Keratinocyte (primary cell): ENCODE data around the gene ATP6V1E1. TPM values are rescaled to one million over a fixed set of nuclear protein-coding genes. Genes with fewer than 3 reads are reported as not detected.

ENCODE experiments used
- DNase-seq: peaks from one replicate; pipeline ENCODE4 v3.0.0-alpha.2; 2011; ENCODE audit warnings: low read depth, missing footprints, low spot score
- FAIRE-seq: peaks from 2 replicates; lab custom pipeline; 2011; peaks lifted over from hg19 to GRCh38; lab: Jason Lieb, UNC
- H2AFZ ChIP-seq: 2 replicates; pipeline ENCODE4 v1.6.0; 2012; ENCODE audit warnings: low read length, control low read depth, inconsistent platforms; ENCODE audit not compliant: control insufficient read depth
- H3K27ac ChIP-seq: 2 replicates; pipeline ENCODE4 v1.5.1; 2011; ENCODE audit warnings: low read length; ENCODE audit not compliant: control insufficient read depth, insufficient read depth
- H3K27me3 ChIP-seq: 3 replicates; pipeline ENCODE4 v1.6.0; 2011; ENCODE audit warnings: low read length; ENCODE audit not compliant: control insufficient read depth, insufficient read depth; ENCODE audit errors: extremely low read depth
- H3K36me3 ChIP-seq, 2 experiments: 2 replicates in 1 of 2; 3 replicates in 1 of 2; pipeline ENCODE4 v1.5.1; 2011; ENCODE audit warnings: low read length in 2 of 2, mild to moderate bottlenecking in 1 of 2; ENCODE audit not compliant: control insufficient read depth in 2 of 2, insufficient read depth in 2 of 2; ENCODE audit errors: extremely low read depth in 1 of 2
- H3K4me1 ChIP-seq: 3 replicates; pipeline ENCODE4 v1.5.1; 2011; ENCODE audit warnings: low read length; ENCODE audit not compliant: control insufficient read depth, insufficient read depth; ENCODE audit errors: extremely low read depth
- H3K4me2 ChIP-seq: 3 replicates; pipeline ENCODE4 v1.6.0; 2011; ENCODE audit warnings: low read depth, low read length; ENCODE audit not compliant: control insufficient read depth, insufficient read depth; ENCODE audit errors: extremely low read depth
- H3K4me3 ChIP-seq, 3 experiments: fragments of 200-600 bp in 1 of 3; sonication (generic) in 1 of 3; 2 replicates in 2 of 3; 3 replicates in 1 of 3; pipeline ENCODE4 v1.5.1; 2011 to 2016; ENCODE audit warnings: low read length in 3 of 3, mild to moderate bottlenecking in 3 of 3, control low read depth in 2 of 3, inconsistent platforms in 1 of 3, low read depth in 1 of 3, mixed read lengths in 1 of 3, mixed run types in 1 of 3, moderate library complexity in 1 of 3; ENCODE audit not compliant: control insufficient read depth in 2 of 3, insufficient read depth in 2 of 3; ENCODE audit errors: extremely low read depth in 1 of 3
- H3K79me2 ChIP-seq: 2 replicates; pipeline ENCODE4 v1.6.0; 2012; ENCODE audit warnings: low read length; ENCODE audit not compliant: control insufficient read depth, insufficient read depth
- H3K9ac ChIP-seq: 3 replicates; pipeline ENCODE4 v1.6.0; 2011; ENCODE audit warnings: low read length; ENCODE audit not compliant: control insufficient read depth, insufficient read depth; ENCODE audit errors: extremely low read depth
- H3K9me1 ChIP-seq: 3 replicates; pipeline ENCODE4 v1.6.0; 2011; ENCODE audit warnings: low read length; ENCODE audit not compliant: control insufficient read depth, insufficient read depth; ENCODE audit errors: extremely low read depth
- H3K9me3 ChIP-seq: 2 replicates; pipeline ENCODE4 v1.5.1; 2012; ENCODE audit warnings: low read depth, low read length; ENCODE audit not compliant: control insufficient read depth
- H4K20me1 ChIP-seq: 3 replicates; pipeline ENCODE4 v1.6.0; 2011; ENCODE audit warnings: low read length; ENCODE audit not compliant: control insufficient read depth, insufficient read depth; ENCODE audit errors: extremely low read depth
- CTCF ChIP-seq, 3 experiments: IDR thresholded peaks in 1 of 3; conservative IDR thresholded peaks in 1 of 3; optimal IDR thresholded peaks in 1 of 3; 2 replicates in 2 of 3; 3 replicates in 1 of 3; pipeline versions ENCODE3 to v1.5.1; 2011; ENCODE audit warnings: low read length in 3 of 3, mild to moderate bottlenecking in 3 of 3, moderate library complexity in 2 of 3, control low read depth in 1 of 3, inconsistent platforms in 1 of 3; ENCODE audit not compliant: insufficient read depth in 2 of 3; ENCODE audit errors: extremely low read depth in 1 of 3
- EZH2 ChIP-seq: IDR thresholded peaks from one replicate; pipeline ENCODE4 v1.6.1; 2012; ENCODE audit warnings: inconsistent platforms, mild to moderate bottlenecking, low read length, moderate library complexity
- dilution Hi-C: fragments of 300-500 bp; cut with MboI; formaldehyde crosslinking; loops from one replicate; pipeline ENCODE4 v1.7.0; 2020; ENCODE audit warnings: low sequenced_read_pairs; ENCODE audit not compliant: extremely low pct_ligation_motif_present
- polyA plus RNA-seq, 5 experiments: library from polyadenylated mRNA; depleted of rRNA in 3 of 5; stranded (reverse) in 3 of 5; stranded (forward) in 1 of 5; unstranded in 1 of 5; fragments of >200 nt; gene quantifications; 1 replicate in 1 of 5; 2 replicates in 3 of 5; 3 replicates in 1 of 5; pipeline versions ENCODE4 v1.2.1 to v1.2.3, GENCODE V29; 2011 to 2012; ENCODE audit warnings: missing spikeins in 2 of 5, low read depth in 1 of 5, low replicate concordance in 1 of 5

ATP6V1E1 gene
- polyA plus RNA-seq, 1 donor (not counting 4 experiments of a cell fraction or from before 2014, with no cell fraction given), result 227 TPM

GRCh38 chr22:17578136-17578754 is 50.3 kb downstream of the ATP6V1E1 start:
- no peak overlapping the region for H2AFZ ChIP-seq
- peaks cover 15% of the 10 kb centered on the region for H3K4me1 ChIP-seq
- H3K27me3 ChIP-seq, result no peaks in the 10 kb centered on the region
- H3K9me1 ChIP-seq, result no peaks in the 10 kb centered on the region
- dilution Hi-C loops, result no loop called here
- H3K36me3 ChIP-seq, result no peaks in the 10 kb centered on the region
- no peak for DNase-seq
- no peaks in the 10 kb centered on the region for H3K9me3 ChIP-seq
- H3K79me2 ChIP-seq, result no peaks in the 10 kb centered on the region
- TF ChIP-seq EZH2, result no peak
- no peak for TF ChIP-seq CTCF (optimal IDR thresholded peaks at IDR 0.05 in 1 of 3, IDR thresholded peaks at IDR 0.05 in 1 of 3, conservative IDR thresholded peaks at IDR 0.05 in 1 of 3; ENCODE audit: extremely low read depth in 1 of 3, insufficient read depth in 2 of 3, low read length in 3 of 3)
- no peaks in the 10 kb centered on the region for H4K20me1 ChIP-seq
- H3K27ac ChIP-seq, result no peak overlapping the region
- no peak overlapping the region for H3K9ac ChIP-seq
- FAIRE-seq, result no peak
- H3K4me3 ChIP-seq, result no peak overlapping the region
- H3K4me2 ChIP-seq, result no peak overlapping the region

- Histone ChIP-seq H3K79me2 (no peaks in the 10 kb centered on the region), H3K27me3 (no peaks in the 10 kb centered on the region), H4K20me1 (no peaks in the 10 kb centered on the region), H3K9me1 (no peaks in the 10 kb centered on the region), H2AFZ (no peak overlapping the region), H3K4me1 (peaks cover 18% of the 10 kb centered on the region), H3K4me3 (no peak overlapping the region), H3K9ac (no peak overlapping the region), H3K9me3 (no peaks in the 10 kb centered on the region), H3K36me3 (no peaks in the 10 kb centered on the region), H3K4me2 (peak overlapping the region; percentile 8), H3K27ac (peak overlapping the region; percentile 66)
- DNase-seq, result peak; percentile 98
- no peak for TF ChIP-seq EZH2
- no peak for TF ChIP-seq CTCF (optimal IDR thresholded peaks at IDR 0.05 in 1 of 3, IDR thresholded peaks at IDR 0.05 in 1 of 3, conservative IDR thresholded peaks at IDR 0.05 in 1 of 3; ENCODE audit: extremely low read depth in 1 of 3, insufficient read depth in 2 of 3, low read length in 3 of 3)
- dilution Hi-C loops, result no loop called here
- peak; percentile 100 for FAIRE-seq
Observed at GRCh38 chr22:17576470-17576869, 52.1 kb downstream of the ATP6V1E1 start.
